T-cell (primary cell): ENCODE measurements around the gene SMYD2. TPM values are rescaled to one million over a fixed set of nuclear protein-coding genes. Genes with fewer than 3 reads are reported as not detected.

Source experiments
- ATAC-seq, 4 experiments: fragments of 200-7000 bp in 3 of 4; fragments of 150-1000 bp in 1 of 4; cut with Tn5 transposase; replicated peaks in 1 of 4; 1 replicate in 3 of 4; 2 replicates in 1 of 4; pipeline ENCODE4 v1.10.0; 2021; ENCODE audit warnings: moderate library complexity in 3 of 4, mild to moderate bottlenecking in 2 of 4, moderate number of reproducible peaks in 1 of 4
- CTCF ChIA-PET, 2 donors: fragments of 300-600 bp; sonication (Branson Sonifier 250); formaldehyde crosslinking; loops; one replicate each; lab custom pipeline; 2022; ENCODE audit warnings: antibody characterized with exemption in 2 of 2; lab: Charles Lee
- POLR2A ChIA-PET, 2 donors: fragments of 300-600 bp; sonication (Branson Sonifier 250); formaldehyde crosslinking; loops; one replicate each; lab custom pipeline; 2022; ENCODE audit warnings: antibody characterized with exemption in 2 of 2; lab: Charles Lee
- DNase-seq, 35 experiments: peaks; one replicate each; pipeline versions ENCODE4 v3.0.0 to v3.0.0-alpha.2; 2013 to 2023
- H3K27ac ChIP-seq: one replicate; pipeline ENCODE4 v1.5.1; 2013; ENCODE audit warnings: low read length
- H3K27me3 ChIP-seq, 2 experiments: replicated peaks in 1 of 2; 1 replicate in 1 of 2; 2 replicates in 1 of 2; pipeline versions ENCODE4 v1.6.1 to v1.7.0; 2013; ENCODE audit warnings: low read length in 1 of 2, mixed read lengths in 1 of 2; ENCODE audit not compliant: control insufficient read depth in 2 of 2, insufficient read depth in 2 of 2; ENCODE audit errors: extremely low read depth in 1 of 2
- H3K36me3 ChIP-seq, 2 donors: 1 replicate in 1 of 2; 2 replicates in 1 of 2; pipeline versions ENCODE4 v1.6.1 to v1.7.0; 2013; ENCODE audit warnings: low read length in 1 of 2; ENCODE audit not compliant: control insufficient read depth in 2 of 2, insufficient read depth in 1 of 2; ENCODE audit errors: extremely low read depth in 1 of 2
- H3K4me1 ChIP-seq, 2 experiments: 1 replicate in 1 of 2; 2 replicates in 1 of 2; pipeline versions ENCODE4 v1.6.1 to v1.7.0; 2013; ENCODE audit warnings: low read length in 2 of 2, mixed read lengths in 1 of 2; ENCODE audit not compliant: insufficient read depth in 2 of 2, control insufficient read depth in 1 of 2; ENCODE audit errors: extremely low read depth in 1 of 2
- H3K4me3 ChIP-seq, 2 donors: 1 replicate in 1 of 2; 2 replicates in 1 of 2; pipeline versions ENCODE4 v1.5.1 to v1.7.0; 2013; ENCODE audit warnings: mild to moderate bottlenecking in 2 of 2, low read length in 1 of 2, moderate library complexity in 1 of 2; ENCODE audit not compliant: control insufficient read depth in 1 of 2; ENCODE audit errors: extremely low read depth in 1 of 2
- H3K9me3 ChIP-seq: 2 replicates; pipeline ENCODE4 v1.7.0; 2013
- H3K27ac Mint-ChIP-seq, 2 donors: one replicate each; pipeline ENCODE4 v1.8.0; 2020 to 2021; ENCODE audit warnings: mild to moderate bottlenecking in 2 of 2, mixed read lengths in 2 of 2
- H3K27me3 Mint-ChIP-seq, 2 donors: one replicate each; pipeline ENCODE4 v1.8.0; 2021 to 2022; ENCODE audit warnings: mixed read lengths in 2 of 2
- H3K36me3 Mint-ChIP-seq: one replicate; pipeline ENCODE4 v1.8.0; 2021; ENCODE audit warnings: mixed read lengths
- H3K4me1 Mint-ChIP-seq, 3 donors: one replicate each; pipeline ENCODE4 v1.8.0; 2020 to 2022; ENCODE audit warnings: mixed read lengths in 3 of 3, mild to moderate bottlenecking in 1 of 3
- H3K4me3 Mint-ChIP-seq, 3 donors: one replicate each; pipeline ENCODE4 v1.8.0; 2020 to 2022; ENCODE audit warnings: mild to moderate bottlenecking in 3 of 3, mixed read lengths in 3 of 3, moderate library complexity in 3 of 3
- H3K9me3 Mint-ChIP-seq, 3 donors: one replicate each; pipeline ENCODE4 v1.8.0; 2020 to 2022; ENCODE audit warnings: mixed read lengths in 3 of 3
- WGBS: methylation state at CpG from one replicate; pipeline ENCODE4 v1.1.5; 2013; ENCODE audit warnings: missing lambda C conversion rate; ENCODE audit not compliant: insufficient coverage; 5-methylcytosine and 5-hydroxymethylcytosine counted together
- total RNA-seq, 35 experiments: library from RNA in 6 of 35; stranded (reverse) in 6 of 35; fragments of 120-200 nt in 1 of 35; gene quantifications; one replicate each; pipeline versions ENCODE4 v1.2.1 to v1.2.4 and lab custom pipeline; 2013 to 2026

SMYD2 gene
- total RNA-seq, 5 donors from 2014 or later (not counting 1 experiment from before 2014, with no cell fraction given) = 27.3 to 35.2 (median 34.4) TPM

- H3K4me3 ChIP-seq = no peak overlapping the region
- 100% methylated on average over 1 of the region's 2 CpGs for WGBS
- no peak for DNase-seq
- H3K9me3 Mint-ChIP-seq = no peaks in the 10 kb centered on the region
- H3K9me3 ChIP-seq = no peaks in the 10 kb centered on the region
- no peak overlapping the region for H3K4me3 Mint-ChIP-seq
- no peak for ATAC-seq
- H3K27ac ChIP-seq = no peak overlapping the region
- H3K27me3 Mint-ChIP-seq = peaks cover 32 to 34% of the 10 kb centered on the region in 2 donors
- peaks cover 0 to 10% (median 8%) of the 10 kb centered on the region in 3 donors for H3K4me1 Mint-ChIP-seq
- ChIA-PET CTCF (no interaction called here), POLR2A (no interaction called here)
- no peaks in the 10 kb centered on the region for H3K4me1 ChIP-seq
- peaks cover 0 to 2% of the 10 kb centered on the region in 2 experiments for H3K27me3 ChIP-seq
- H3K27ac Mint-ChIP-seq = no peak overlapping the region
- H3K36me3 Mint-ChIP-seq = no peaks in the 10 kb centered on the region
- H3K36me3 ChIP-seq = no peaks in the 10 kb centered on the region
These were observed 36.1 kb upstream of the SMYD2 start for GRCh38 chr1:214244841-214245240.

GRCh38 chr1:214247501-214248041, 33.4 kb upstream of the SMYD2 start:
- CTCF ChIA-PET = no interaction called here

GRCh38 chr1:214248311-214249085, 32.5 kb upstream of the SMYD2 start:
- no peak overlapping the region for H3K27ac Mint-ChIP-seq
- peaks cover 26 to 27% of the 10 kb centered on the region in 2 donors for H3K27me3 Mint-ChIP-seq
- no peaks in the 10 kb centered on the region for H3K36me3 Mint-ChIP-seq
- Histone ChIP-seq H3K4me1 (no peaks in the 10 kb centered on the region), H3K27ac (no peak overlapping the region), H3K9me3 (no peaks in the 10 kb centered on the region), H3K27me3 (no peaks in the 10 kb centered on the region), H3K4me3 (no peak overlapping the region), H3K36me3 (no peaks in the 10 kb centered on the region)
- no peaks in the 10 kb centered on the region for H3K9me3 Mint-ChIP-seq
- ChIA-PET POLR2A (no interaction called here), CTCF (interaction anchor here in 1 of 2 donors (1.5 kb wide), 1 partner anchor 13 kb away, joined by 4 read pairs; no protein-coding TSS in a partner anchor)
- peaks cover 0 to 10% (median 8%) of the 10 kb centered on the region in 3 donors for H3K4me1 Mint-ChIP-seq
- 85% methylated on average over 3 of the region's 7 CpGs for WGBS
- DNase-seq (no peak), ATAC-seq (no peak)
- H3K4me3 Mint-ChIP-seq = no peak overlapping the region

More at GRCh38 chr1:214247501-214248041, 33.4 kb upstream of the SMYD2 start:
- Mint-ChIP-seq H3K4me3 (no peak overlapping the region), H3K27ac (no peak overlapping the region), H3K27me3 (peaks cover 27 to 29% of the 10 kb centered on the region in 2 donors), H3K9me3 (no peaks in the 10 kb centered on the region), H3K4me1 (peaks cover 0 to 10% (median 8%) of the 10 kb centered on the region in 3 donors), H3K36me3 (no peaks in the 10 kb centered on the region)
- H3K27me3 ChIP-seq = peaks cover 0 to 2% of the 10 kb centered on the region in 2 experiments
- POLR2A ChIA-PET = no interaction called here
- DNase-seq (no peak), ATAC-seq (no peak)
- H3K9me3 ChIP-seq = no peaks in the 10 kb centered on the region
- H3K36me3 ChIP-seq = no peaks in the 10 kb centered on the region
- H3K4me3 ChIP-seq = no peak overlapping the region
- H3K27ac ChIP-seq = no peak overlapping the region
- no peaks in the 10 kb centered on the region for H3K4me1 ChIP-seq
- WGBS = 96% methylated on average over 5 of the region's 8 CpGs

- CTCF ChIA-PET = interaction anchor here in 1 of 2 donors (1.5 kb wide), 1 partner anchor 12 kb away, joined by 4 read pairs; no protein-coding TSS in a partner anchor
- Mint-ChIP-seq H3K4me3 (no peak overlapping the region), H3K4me1 (peaks cover 0 to 8% (median 7%) of the 10 kb centered on the region in 3 donors), H3K27me3 (peaks cover 25 to 26% of the 10 kb centered on the region in 2 donors), H3K36me3 (no peaks in the 10 kb centered on the region), H3K27ac (no peak overlapping the region), H3K9me3 (no peaks in the 10 kb centered on the region)
- Histone ChIP-seq H3K27me3 (no peaks in the 10 kb centered on the region), H3K4me3 (no peak overlapping the region), H3K27ac (no peak overlapping the region), H3K9me3 (no peaks in the 10 kb centered on the region), H3K4me1 (no peaks in the 10 kb centered on the region), H3K36me3 (no peaks in the 10 kb centered on the region)
- POLR2A ChIA-PET = interaction anchor here in 1 of 2 donors (0.6 kb wide), 1 partner anchor 49 kb away, joined by 3 read pairs; no protein-coding TSS in a partner anchor
- DNase-seq (no peak), ATAC-seq (no peak)
- 83% methylated on average over 10 of the region's 14 CpGs for WGBS
These were observed 31.3 kb upstream of the SMYD2 start for GRCh38 chr1:214249651-214250050.

GRCh38 chr1:214251354-214251753, 29.6 kb upstream of the SMYD2 start:
- peaks cover 0 to 4% of the 10 kb centered on the region in 2 experiments for H3K27me3 ChIP-seq
- POLR2A ChIA-PET = interaction anchor here in 1 of 2 donors (0.6 kb wide), 1 partner anchor 13 kb away, joined by 8 read pairs; no protein-coding TSS in a partner anchor
- ATAC-seq = no peak

GRCh38 chr1:214255509-214255908, 25.4 kb upstream of the SMYD2 start:
- Histone ChIP-seq H3K4me3 (no peak overlapping the region), H3K36me3 (no peaks in the 10 kb centered on the region), H3K4me1 (no peaks in the 10 kb centered on the region), H3K27ac (no peak overlapping the region), H3K27me3 (peaks cover 0 to 7% of the 10 kb centered on the region in 2 experiments), H3K9me3 (no peaks in the 10 kb centered on the region)
- ATAC-seq (no peak), DNase-seq (no peak)
- no peaks in the 10 kb centered on the region for H3K9me3 Mint-ChIP-seq
- WGBS = no CpG with 5 or more reads among the region's 2 CpGs
- no peak overlapping the region for H3K27ac Mint-ChIP-seq
- H3K36me3 Mint-ChIP-seq = no peaks in the 10 kb centered on the region
- H3K27me3 Mint-ChIP-seq = peaks cover 25 to 31% of the 10 kb centered on the region in 2 donors
- no peaks in the 10 kb centered on the region for H3K4me1 Mint-ChIP-seq
- ChIA-PET POLR2A (interaction anchor here in 1 of 2 donors (0.6 kb wide), 1 partner anchor 338 kb away, joined by 4 read pairs; no protein-coding TSS in a partner anchor), CTCF (no interaction called here)
- no peak overlapping the region for H3K4me3 Mint-ChIP-seq

More at GRCh38 chr1:214251354-214251753, 29.6 kb upstream of the SMYD2 start:
- H3K4me1 Mint-ChIP-seq = no peaks in the 10 kb centered on the region
- H3K4me1 ChIP-seq = no peaks in the 10 kb centered on the region
- no peak overlapping the region for H3K27ac ChIP-seq
- no peak overlapping the region for H3K4me3 ChIP-seq
- H3K9me3 ChIP-seq = no peaks in the 10 kb centered on the region
- CTCF ChIA-PET = interaction anchor here in 1 of 2 donors (2.7 to 3.0 kb wide), 2 partner anchors 10 to 80 kb away, joined by 8 to 11 read pairs; no protein-coding TSS in a partner anchor
- H3K27ac Mint-ChIP-seq = no peak overlapping the region
- peaks cover 19 to 28% of the 10 kb centered on the region in 2 donors for H3K27me3 Mint-ChIP-seq
- no peaks in the 10 kb centered on the region for H3K9me3 Mint-ChIP-seq
- no peaks in the 10 kb centered on the region for H3K36me3 ChIP-seq
- H3K36me3 Mint-ChIP-seq = no peaks in the 10 kb centered on the region
- no peak overlapping the region for H3K4me3 Mint-ChIP-seq
- no peak for DNase-seq
- no CpG with 5 or more reads among the region's 2 CpGs for whole genome bisulfite sequencing
